D721Med (cell line): ENCODE measurements around the gene TMEM98.
"Not testable (repeated sequence)": the region's sequence is repeated elsewhere in the genome, so short reads cannot be mapped to it uniquely, and the experiment has no call there.

ENCODE experiments used
- DNase-seq: peaks from one replicate; pipeline ENCODE4 v3.0.0; 2011; ENCODE audit warnings: low spot score; ENCODE audit not compliant: insufficient read length
- FAIRE-seq: peaks from 2 replicates; lab custom pipeline; 2011; peaks lifted over from hg19 to GRCh38; lab: Jason Lieb, UNC
- TF ChIP-seq, protein P1 (sequence below): IDR thresholded peaks from 2 replicates; pipeline ENCODE4 v1.5.1; 2012; ENCODE audit warnings: mild to moderate bottlenecking, control low read depth; ENCODE audit not compliant: insufficient read depth; ENCODE audit errors: missing control alignments

TMEM98 gene

DNA sequence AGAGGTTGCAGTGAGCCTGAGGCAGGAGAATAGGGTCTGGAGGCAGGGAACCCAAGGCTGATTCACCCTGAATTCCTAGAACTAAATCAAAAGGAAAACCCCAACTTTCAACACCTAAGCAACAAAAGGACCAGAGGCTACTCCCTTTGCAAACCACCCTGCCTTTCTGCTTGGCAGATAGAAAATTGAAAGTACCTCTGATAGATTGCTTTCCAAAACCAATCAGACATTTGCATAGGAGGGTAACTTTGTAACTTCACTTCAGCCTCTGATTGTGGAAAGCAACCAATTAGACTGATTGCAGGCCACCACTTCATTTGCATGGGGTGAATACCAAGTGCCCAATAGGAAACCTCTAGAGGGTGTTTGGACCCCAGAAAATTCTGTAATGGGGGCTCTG lies 10.9 kb upstream of the TMEM98 start:
- FAIRE-seq (no peak), DNase-seq (no peak)
- TF ChIP-seq, protein P1, sequence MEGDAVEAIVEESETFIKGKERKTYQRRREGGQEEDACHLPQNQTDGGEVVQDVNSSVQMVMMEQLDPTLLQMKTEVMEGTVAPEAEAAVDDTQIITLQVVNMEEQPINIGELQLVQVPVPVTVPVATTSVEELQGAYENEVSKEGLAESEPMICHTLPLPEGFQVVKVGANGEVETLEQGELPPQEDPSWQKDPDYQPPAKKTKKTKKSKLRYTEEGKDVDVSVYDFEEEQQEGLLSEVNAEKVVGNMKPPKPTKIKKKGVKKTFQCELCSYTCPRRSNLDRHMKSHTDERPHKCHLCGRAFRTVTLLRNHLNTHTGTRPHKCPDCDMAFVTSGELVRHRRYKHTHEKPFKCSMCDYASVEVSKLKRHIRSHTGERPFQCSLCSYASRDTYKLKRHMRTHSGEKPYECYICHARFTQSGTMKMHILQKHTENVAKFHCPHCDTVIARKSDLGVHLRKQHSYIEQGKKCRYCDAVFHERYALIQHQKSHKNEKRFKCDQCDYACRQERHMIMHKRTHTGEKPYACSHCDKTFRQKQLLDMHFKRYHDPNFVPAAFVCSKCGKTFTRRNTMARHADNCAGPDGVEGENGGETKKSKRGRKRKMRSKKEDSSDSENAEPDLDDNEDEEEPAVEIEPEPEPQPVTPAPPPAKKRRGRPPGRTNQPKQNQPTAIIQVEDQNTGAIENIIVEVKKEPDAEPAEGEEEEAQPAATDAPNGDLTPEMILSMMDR = no peak

DNA sequence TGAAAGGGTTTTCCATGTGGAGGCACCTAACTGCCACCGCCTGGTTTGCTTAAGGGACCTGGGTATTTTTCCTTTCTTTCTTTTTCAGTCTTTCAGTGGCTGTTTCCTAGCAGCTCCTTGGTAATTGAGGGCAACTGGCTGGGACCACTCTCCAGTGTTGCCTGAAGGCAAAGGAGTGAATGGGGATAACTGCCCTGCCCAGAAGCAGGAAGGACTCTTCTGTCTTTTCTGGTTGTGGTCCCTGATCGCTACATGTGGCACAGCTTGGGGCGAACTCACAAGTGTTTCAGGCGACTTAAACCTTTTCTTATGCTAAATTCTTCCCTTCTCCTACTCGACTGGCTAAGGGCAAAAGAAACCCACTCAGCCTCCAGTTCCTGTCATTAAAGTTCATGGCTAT lies 10.1 kb upstream of the TMEM98 start:
- FAIRE-seq (no peak), DNase-seq (no peak)
- TF ChIP-seq, protein P1 = no peak

DNA sequence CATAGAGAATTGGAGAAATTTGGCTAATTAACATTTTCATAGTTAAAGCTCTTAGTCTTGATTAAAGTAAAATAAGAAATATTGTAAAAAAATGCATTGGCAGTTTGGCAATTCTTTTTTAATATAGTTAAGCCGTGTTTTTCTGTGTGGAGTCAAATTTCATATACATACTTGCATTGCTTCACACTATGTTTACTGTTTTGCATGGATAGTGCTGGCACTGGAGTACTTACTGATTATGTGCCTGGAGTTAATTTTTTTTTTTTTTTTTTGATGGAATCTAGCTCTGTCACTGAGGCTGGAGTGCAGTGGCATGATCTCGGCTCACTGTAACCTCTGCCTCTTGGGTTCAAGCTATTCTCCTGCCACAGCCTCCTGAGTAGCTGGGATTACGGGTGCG lies 8.1 kb upstream of the TMEM98 start:
- DNase-seq, FAIRE-seq: not testable (repeated sequence)

DNA sequence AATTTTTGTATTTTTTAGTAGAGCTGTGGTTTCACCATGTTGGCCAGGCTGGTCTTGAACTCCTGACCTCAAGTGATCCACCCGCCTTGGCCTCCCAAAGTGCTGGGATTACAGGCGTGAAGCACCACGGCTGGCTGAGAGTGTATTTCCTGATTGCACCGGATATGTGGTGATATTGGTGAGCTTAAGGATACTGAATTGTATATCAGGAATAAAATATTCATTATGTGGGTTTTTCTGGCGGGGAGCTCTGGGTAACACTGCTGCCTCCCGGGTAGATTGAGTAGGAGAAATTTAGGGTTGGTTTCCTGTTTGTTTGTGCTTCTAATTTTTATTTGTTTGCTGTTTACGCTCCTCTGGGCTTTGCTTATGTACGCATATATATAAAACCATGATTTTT lies 7.7 kb upstream of the TMEM98 start:
- TF ChIP-seq, protein P1 = no peak
- FAIRE-seq (no peak), DNase-seq (no peak)

DNA sequence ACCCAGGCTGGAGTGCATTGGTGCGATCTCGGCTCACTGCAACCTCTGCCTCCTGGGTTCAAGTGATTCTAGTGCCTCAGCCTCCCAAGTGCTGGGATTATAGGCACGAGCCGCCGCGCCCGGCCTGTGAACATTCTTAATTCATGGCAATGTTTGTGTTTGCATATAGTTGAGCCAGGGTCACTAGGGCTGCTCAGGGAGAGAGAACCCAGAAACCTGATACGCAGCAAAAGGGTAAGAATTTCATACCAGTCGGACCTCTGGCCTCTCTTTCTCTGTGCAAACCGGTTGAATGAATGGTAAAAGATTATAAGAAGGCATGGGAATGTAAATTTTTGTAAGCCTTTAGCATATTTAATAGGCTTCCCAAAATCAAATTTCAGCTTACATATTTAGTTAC lies 6.9 kb upstream of the TMEM98 start:
- DNase-seq (no peak), FAIRE-seq (no peak)
- TF ChIP-seq, protein P1 = no peak

DNA sequence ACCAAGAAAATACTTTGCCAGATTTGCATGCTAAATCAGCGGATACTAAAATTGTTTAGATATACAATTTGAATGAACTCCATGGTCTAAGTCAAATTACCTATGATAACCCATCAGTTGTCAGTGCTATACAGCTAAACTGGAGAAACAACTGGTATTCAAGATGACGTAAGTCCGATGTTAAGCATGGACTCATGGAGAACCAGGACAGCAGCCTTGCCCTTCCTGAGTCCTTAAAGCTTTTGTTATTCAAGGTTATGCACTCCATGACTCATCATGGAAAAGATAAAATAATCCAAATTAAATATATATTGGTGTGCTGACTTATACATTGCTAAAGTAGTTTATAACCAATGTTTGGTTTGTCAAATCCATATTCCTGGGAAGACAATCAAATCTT lies 4.0 kb upstream of the TMEM98 start:
- not testable (repeated sequence) for FAIRE-seq, DNase-seq

DNA sequence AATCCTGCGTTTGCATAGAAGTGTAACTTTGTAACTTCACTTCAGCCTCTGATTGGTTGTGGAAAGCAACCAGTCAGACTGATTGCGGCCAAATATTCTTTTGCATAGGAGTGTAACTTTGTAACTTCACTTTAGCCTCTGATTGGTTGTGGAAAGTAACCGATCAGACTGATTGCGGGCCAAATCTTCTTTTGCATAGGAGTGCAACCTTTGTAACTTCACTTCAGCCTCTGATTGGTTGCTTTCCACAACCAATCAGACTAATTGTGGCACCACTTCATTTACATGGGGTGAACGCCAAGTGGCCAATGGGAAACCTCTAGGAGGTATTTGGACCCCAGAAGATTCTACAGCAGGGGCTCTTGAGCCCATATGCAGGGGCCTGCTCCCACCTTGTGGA lies 1.8 kb upstream of the TMEM98 start:
- DNase-seq (no peak), FAIRE-seq (no peak)
- TF ChIP-seq, protein P1 = no peak

DNA sequence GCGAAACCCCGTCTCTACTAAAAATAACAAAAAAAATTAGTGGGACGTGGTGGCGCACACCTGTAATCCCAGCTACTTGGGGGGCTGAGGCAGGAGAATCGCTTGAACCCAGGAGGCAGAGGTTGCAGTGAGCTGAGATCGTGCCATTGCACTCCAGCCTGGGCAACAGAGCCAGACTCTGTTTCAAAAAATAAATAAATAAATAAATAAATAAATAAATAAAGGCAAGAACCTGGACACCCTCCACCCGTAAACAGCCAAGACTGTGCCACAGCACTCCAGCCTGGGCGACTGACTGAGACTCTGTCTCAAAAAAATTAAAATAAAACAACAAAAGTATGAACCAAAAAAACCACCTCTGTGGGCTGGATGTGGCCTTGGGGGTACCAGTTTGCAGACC lies 1.2 kb upstream of the TMEM98 start:
- not testable (repeated sequence) for FAIRE-seq, DNase-seq

DNA sequence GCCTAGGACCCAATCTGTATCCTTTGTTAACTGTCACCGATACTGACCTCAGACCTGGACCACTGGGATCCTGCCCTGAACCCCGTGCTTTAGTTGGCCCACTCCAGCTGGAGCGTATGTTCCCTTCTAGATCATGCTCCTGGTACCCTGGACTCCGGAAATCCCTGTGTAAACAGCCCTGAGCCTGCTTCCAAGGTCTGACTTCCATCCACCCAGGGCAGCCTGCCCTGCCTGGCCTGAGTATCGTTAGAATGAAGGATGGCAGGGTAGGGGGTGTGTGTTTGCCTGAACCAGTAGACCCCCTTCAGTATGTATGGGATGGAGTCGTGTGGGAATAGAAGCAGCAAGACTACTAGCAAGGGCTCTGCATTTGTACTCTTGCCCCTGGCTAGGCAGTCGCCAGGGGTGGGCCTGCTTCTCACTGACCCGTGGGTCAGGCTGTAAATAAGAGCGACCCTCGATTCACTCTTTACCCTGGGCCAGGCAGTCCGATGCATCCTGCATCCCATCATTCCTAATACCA lies 691 bp upstream of the TMEM98 start:
- TF ChIP-seq, protein P1 = no peak
- no peak for FAIRE-seq
- DNase-seq = no peak
